ENCODE results near the gene CMTM5. TPM values are rescaled to one million over a fixed set of nuclear protein-coding genes. Genes with fewer than 3 reads are reported as not detected.

Gene CMTM5
- total and polyA plus RNA-seq, 7 donors, result 1.2 to 4.6 (median 3.1) TPM; not detected in 2

DNA sequence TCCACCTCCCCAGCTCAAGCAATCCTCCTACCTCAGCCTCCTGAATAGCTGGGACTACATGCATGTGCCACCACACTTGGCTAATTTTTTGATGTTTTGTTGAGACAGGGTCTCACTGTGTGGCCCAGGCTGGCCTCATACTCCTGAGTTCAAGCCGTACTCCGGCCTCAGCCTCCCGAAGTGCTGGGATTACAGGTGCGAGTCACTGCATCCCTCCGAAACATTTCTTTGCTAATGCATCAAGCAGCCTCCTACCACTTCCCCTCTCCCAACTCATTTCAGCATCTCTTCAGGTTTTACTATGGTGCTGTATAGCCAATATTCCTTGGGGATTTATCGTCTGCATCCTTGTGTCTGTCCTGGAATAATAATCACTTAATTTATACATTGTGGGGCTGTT, 21.9 kb upstream of the CMTM5 start:
- H3K4me1 ChIP-seq, result peaks cover 0 to 23% (median 16%) of the 10 kb centered on the region in 4 donors
- 84 to 88% methylated on average over 6 of the region's 6 CpGs for WGBS, 2 donors
- TF ChIP-seq POLR2AphosphoS5 (IDR thresholded peaks at IDR 0.05), result no peak
- TF ChIP-seq POLR2A (IDR thresholded peaks at IDR 0.05), result no peak
- no peak for TF ChIP-seq EP300 (IDR thresholded peaks at IDR 0.05)
- TF ChIP-seq, protein P1, sequence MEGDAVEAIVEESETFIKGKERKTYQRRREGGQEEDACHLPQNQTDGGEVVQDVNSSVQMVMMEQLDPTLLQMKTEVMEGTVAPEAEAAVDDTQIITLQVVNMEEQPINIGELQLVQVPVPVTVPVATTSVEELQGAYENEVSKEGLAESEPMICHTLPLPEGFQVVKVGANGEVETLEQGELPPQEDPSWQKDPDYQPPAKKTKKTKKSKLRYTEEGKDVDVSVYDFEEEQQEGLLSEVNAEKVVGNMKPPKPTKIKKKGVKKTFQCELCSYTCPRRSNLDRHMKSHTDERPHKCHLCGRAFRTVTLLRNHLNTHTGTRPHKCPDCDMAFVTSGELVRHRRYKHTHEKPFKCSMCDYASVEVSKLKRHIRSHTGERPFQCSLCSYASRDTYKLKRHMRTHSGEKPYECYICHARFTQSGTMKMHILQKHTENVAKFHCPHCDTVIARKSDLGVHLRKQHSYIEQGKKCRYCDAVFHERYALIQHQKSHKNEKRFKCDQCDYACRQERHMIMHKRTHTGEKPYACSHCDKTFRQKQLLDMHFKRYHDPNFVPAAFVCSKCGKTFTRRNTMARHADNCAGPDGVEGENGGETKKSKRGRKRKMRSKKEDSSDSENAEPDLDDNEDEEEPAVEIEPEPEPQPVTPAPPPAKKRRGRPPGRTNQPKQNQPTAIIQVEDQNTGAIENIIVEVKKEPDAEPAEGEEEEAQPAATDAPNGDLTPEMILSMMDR (IDR thresholded peaks at IDR 0.05), result no peak
- peaks cover 4 to 31% (median 9%) of the 10 kb centered on the region in 4 donors for H3K36me3 ChIP-seq
- H3K27me3 ChIP-seq, result peaks cover 0 to 4% (median 3%) of the 10 kb centered on the region in 3 donors
- intact Hi-C loops (cut with DNase I), result no loop called here
- DNase-seq, result no peak
- no peak overlapping the region for H3K27ac ChIP-seq
- H3K4me3 ChIP-seq, result no peak overlapping the region
- H3K9me3 ChIP-seq, result no peaks in the 10 kb centered on the region

DNA sequence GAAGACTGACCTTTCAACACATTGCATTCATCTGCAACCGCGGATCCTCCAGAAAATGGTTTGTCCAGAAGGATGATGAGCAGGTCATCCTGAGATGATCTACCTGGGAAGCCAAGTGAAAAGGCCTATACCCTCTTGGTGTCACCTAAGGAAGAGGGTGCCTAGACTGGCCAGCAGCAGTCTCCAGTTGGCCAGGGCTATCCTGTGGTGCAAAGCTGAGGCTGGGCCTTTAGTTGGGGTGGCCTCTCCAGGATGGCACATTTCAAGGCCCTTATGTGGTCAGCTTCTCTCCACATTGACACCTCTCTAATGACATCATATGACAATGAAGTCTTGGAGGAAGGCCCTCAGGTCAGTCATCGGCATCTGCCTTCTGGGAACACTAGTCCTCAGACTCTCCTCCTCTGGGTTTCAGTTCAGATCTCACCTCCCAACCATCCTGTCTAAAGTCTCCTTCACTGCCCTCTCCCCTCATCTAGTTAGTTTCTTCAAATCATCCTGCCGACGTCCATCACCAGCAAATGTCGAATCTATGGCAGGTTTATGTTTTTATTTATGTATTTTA, 20.9 kb upstream of the CMTM5 start:
- no peak for TF ChIP-seq EP300 (IDR thresholded peaks at IDR 0.05)
- TF ChIP-seq POLR2A (IDR thresholded peaks at IDR 0.05), result no peak
- TF ChIP-seq, protein P1 (IDR thresholded peaks at IDR 0.05), result no peak
- no peak for TF ChIP-seq POLR2AphosphoS5 (IDR thresholded peaks at IDR 0.05)
- no peak for DNase-seq
- Histone ChIP-seq H3K4me1 (peaks cover 0 to 32% (median 20%) of the 10 kb centered on the region in 4 donors), H3K27ac (no peak overlapping the region), H3K4me3 (no peak overlapping the region), H3K27me3 (peaks cover 0 to 4% (median 3%) of the 10 kb centered on the region in 3 donors), H3K9me3 (no peaks in the 10 kb centered on the region), H3K36me3 (peaks cover 4 to 35% (median 11%) of the 10 kb centered on the region in 4 donors)
- 90 to 91% methylated on average over 6 of the region's 6 CpGs for WGBS, 2 donors
- intact Hi-C loops (cut with DNase I), result no loop called here

DNA sequence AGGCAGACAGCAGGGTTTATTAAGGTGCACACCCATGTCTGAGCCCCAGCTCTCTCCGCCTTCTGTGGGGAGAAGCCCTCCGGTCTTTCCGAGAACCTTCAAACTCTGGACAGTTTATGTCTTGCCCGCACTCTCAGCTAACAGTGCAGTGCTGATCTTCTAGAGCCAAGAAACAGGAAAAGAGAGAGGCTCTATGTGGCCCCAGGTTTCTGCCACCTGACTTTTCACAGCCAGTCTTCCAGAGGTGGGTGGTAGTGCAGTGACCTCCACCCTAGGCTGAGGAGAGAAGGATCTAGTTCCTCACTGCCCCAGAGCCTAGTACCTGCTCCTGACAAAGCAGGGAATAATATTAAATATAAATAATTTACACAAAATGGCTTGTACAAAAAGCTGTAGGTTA, 20.2 kb upstream of the CMTM5 start:
- no peak for DNase-seq
- H3K4me1 ChIP-seq, result peaks cover 0 to 35% (median 18%) of the 10 kb centered on the region in 4 donors

DNA sequence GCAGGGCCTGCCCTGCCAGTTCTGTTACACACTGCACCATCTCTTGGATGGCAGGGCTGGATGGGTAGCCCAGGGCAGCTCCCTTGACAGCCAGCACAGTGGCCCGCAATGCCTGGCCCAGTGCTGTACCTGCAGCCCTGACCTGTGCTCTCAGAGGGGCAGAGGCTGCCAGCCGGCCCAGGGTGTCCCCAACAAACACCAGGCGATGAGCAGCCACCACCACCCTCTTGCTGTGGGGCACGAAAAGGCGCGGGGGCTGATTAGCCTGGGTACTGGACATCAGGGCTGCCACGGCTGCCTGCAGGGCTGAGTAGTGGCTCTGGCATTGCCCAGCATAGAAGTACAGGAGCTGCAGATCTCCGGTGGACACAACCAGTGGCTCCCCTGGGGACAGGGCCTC, 19.6 kb upstream of the CMTM5 start:
- H3K36me3 ChIP-seq, result peaks cover 4 to 35% (median 11%) of the 10 kb centered on the region in 4 donors
- H3K4me3 ChIP-seq, result no peak overlapping the region
- peaks cover 0 to 35% (median 13%) of the 10 kb centered on the region in 4 donors for H3K4me1 ChIP-seq
- no peak for TF ChIP-seq EP300 (IDR thresholded peaks at IDR 0.05)
- TF ChIP-seq POLR2A (IDR thresholded peaks at IDR 0.05), result no peak
- TF ChIP-seq, protein P1 (IDR thresholded peaks at IDR 0.05), result no peak
- no peak for TF ChIP-seq POLR2AphosphoS5 (IDR thresholded peaks at IDR 0.05)
- no peak overlapping the region for H3K27ac ChIP-seq
- 89% methylated on average over 8 of the region's 8 CpGs for WGBS, 2 donors
- no peak for DNase-seq
- no peaks in the 10 kb centered on the region for H3K9me3 ChIP-seq
- H3K27me3 ChIP-seq, result peaks cover 0 to 1% (median 0%) of the 10 kb centered on the region in 3 donors
- intact Hi-C loops (cut with DNase I), result no loop called here

More for the DNA sequence above, 20.2 kb upstream of the CMTM5 start:
- peaks cover 0 to 4% (median 3%) of the 10 kb centered on the region in 3 donors for H3K27me3 ChIP-seq
- H3K4me3 ChIP-seq, result no peak overlapping the region
- no peak overlapping the region for H3K27ac ChIP-seq
- TF ChIP-seq POLR2AphosphoS5 (IDR thresholded peaks at IDR 0.05), result no peak
- TF ChIP-seq, protein P1 (IDR thresholded peaks at IDR 0.05), result no peak
- TF ChIP-seq EP300 (IDR thresholded peaks at IDR 0.05), result no peak
- no peak for TF ChIP-seq POLR2A (IDR thresholded peaks at IDR 0.05)
- 93 to 96% methylated on average over 4 of the region's 4 CpGs for WGBS, 2 donors
- no peaks in the 10 kb centered on the region for H3K9me3 ChIP-seq
- intact Hi-C loops (cut with DNase I), result no loop called here
- H3K36me3 ChIP-seq, result peaks cover 4 to 35% (median 11%) of the 10 kb centered on the region in 4 donors
